GM12875 (cell line): ENCODE measurements around the gene SLC26A5.

Experiments used
- H3K4me3 ChIP-seq: one replicate; pipeline ENCODE4 v1.5.1; 2011; ENCODE audit warnings: low read depth, low read length, control low read depth
- CTCF ChIP-seq: IDR thresholded peaks from 2 replicates; pipeline ENCODE4 v1.5.1; 2011; ENCODE audit warnings: low read depth, mild to moderate bottlenecking, control low read depth, inconsistent platforms, low read length, moderate library complexity, borderline replicate concordance; ENCODE audit not compliant: insufficient read depth

SLC26A5 gene

GRCh38 chr7:103398483-103399127, 47.4 kb downstream of the SLC26A5 start:
- no peak overlapping the region for H3K4me3 ChIP-seq
- no peak for TF ChIP-seq CTCF

- no peak overlapping the region for H3K4me3 ChIP-seq
- no peak for TF ChIP-seq CTCF
Measured at GRCh38 chr7:103396471-103396870, 49.5 kb downstream of the SLC26A5 start.

DNA sequence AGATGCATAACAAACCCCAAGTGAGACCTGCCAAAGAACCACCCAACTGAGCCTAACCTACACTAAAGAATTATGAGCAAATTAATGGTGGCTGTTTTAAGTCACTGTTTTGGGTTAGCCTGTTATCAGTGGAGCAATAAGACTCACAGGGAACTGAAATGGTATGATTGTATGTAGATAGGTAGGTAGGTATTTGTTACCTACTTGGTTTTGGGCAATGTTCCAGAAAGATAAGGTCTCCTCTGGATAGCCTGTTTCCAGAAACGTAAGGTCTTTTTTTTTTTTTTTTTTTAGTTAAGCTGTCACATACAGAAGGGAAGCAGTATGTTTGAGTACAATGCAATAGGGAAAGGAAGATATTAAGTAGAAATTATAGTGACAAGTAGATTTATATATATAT, 50.9 kb downstream of the SLC26A5 start:
- H3K4me3 ChIP-seq, result no peak overlapping the region
- TF ChIP-seq CTCF, result no peak

DNA sequence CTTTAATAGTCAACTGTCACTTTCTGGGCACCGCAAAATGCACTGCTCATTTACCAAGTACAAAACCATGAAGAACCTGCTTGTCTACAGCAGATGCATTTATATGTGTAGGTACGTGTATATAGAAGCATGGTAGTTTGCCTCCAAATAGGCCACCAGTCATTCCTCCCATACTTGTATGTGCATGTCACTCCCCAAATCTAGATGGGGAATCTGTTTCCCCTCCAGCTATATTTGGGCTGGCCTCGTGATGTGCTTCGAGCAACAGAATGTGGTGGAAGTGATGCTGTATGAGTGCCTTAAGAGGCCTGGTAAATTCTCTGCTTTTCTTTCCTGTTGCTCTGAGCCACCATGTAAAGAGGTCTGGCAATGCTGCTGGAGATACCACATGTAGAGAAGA, 51.4 kb downstream of the SLC26A5 start:
- no peak for TF ChIP-seq CTCF
- no peak overlapping the region for H3K4me3 ChIP-seq

GRCh38 chr7:103391976-103392375, 54.0 kb downstream of the SLC26A5 start:
- no peak for TF ChIP-seq CTCF
- no peak overlapping the region for H3K4me3 ChIP-seq

DNA sequence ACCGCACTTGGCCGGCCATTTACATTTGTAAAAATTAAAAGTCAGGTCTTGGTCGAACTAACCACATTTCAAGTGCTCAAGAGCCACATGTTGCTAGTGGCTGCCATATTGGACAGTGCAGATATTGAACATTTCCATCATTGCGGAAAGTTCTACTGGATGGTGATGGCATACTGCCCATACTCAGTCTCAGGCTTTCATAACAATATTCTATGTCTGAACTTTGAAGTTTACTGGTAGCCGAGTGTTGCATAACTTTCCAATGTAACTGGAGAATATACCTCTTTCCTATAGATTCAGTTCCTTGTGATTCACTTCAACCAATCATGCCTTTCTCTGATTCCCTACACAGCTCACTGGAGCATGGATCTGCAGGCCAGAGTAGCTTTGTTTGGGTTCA, 54.9 kb downstream of the SLC26A5 start:
- no peak for TF ChIP-seq CTCF
- no peak overlapping the region for H3K4me3 ChIP-seq

DNA sequence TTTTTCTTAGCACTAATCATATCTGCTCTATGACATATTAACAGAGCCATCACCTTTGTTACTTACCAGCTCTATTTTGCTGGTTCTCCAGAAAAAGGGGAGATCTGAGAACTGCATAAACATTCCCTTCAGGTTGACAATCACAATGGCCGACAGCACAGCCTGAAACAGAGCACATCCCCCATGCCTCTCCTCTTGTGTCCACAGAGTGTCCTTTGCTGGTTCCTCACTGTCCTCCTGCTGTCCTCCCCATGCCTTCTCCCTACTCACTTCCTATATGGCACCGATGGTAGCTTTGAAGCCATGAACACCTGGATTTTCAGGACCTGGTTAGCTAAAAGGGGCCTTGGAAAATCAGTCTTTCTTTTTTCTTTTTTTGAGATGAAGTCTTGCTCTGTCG, 56.7 kb downstream of the SLC26A5 start:
- TF ChIP-seq CTCF, result no peak
- no peak overlapping the region for H3K4me3 ChIP-seq
